HG02885 (cell line): ENCODE results near the gene P2RX4.
"Not testable (repeated sequence)": the region's sequence is repeated elsewhere in the genome, so short reads cannot be mapped to it uniquely, and the experiment has no call there.

Experiments
- ATAC-seq: cut with Tn5 transposase; IDR thresholded peaks from one replicate; pipeline ENCODE4 v1.9.1; 2021; ENCODE audit warnings: mild to moderate bottlenecking; ENCODE audit not compliant: unreplicated experiment, poor library complexity

Gene P2RX4

GRCh38 chr12:121218588-121219352 is 8.8 kb downstream of the P2RX4 start:
- no peak for ATAC-seq

- ATAC-seq: no peak
Measured at GRCh38 chr12:121219353-121219986, 9.5 kb downstream of the P2RX4 start.

- ATAC-seq: no peak
Measured at GRCh38 chr12:121222847-121223246, 12.9 kb downstream of the P2RX4 start.

- ATAC-seq: no peak
Measured at GRCh38 chr12:121223292-121224285, 13.7 kb downstream of the P2RX4 start.

- ATAC-seq: no peak
Measured at GRCh38 chr12:121224591-121224990, 14.7 kb downstream of the P2RX4 start.

GRCh38 chr12:121226399-121226798 is 16.5 kb downstream of the P2RX4 start:
- no peak for ATAC-seq

GRCh38 chr12:121226871-121227270 is 16.9 kb downstream of the P2RX4 start:
- not testable (repeated sequence) for ATAC-seq

- ATAC-seq: peak; percentile 70
Measured at GRCh38 chr12:121227294-121227693, 17.4 kb downstream of the P2RX4 start.

- ATAC-seq: no peak
Measured at GRCh38 chr12:121228919-121229665, 19.2 kb downstream of the P2RX4 start.

- not testable (repeated sequence) for ATAC-seq
Measured at GRCh38 chr12:121229826-121230537, 20.1 kb downstream of the P2RX4 start.

- ATAC-seq: no peak
Measured at GRCh38 chr12:121230538-121230907, 20.6 kb downstream of the P2RX4 start.

- no peak for ATAC-seq
Measured at GRCh38 chr12:121232163-121232562, 22.2 kb downstream of the P2RX4 start.

- ATAC-seq: no peak
Measured at GRCh38 chr12:121232977-121233627, 23.2 kb downstream of the P2RX4 start.

GRCh38 chr12:121233628-121234020 is 23.7 kb downstream of the P2RX4 start:
- no peak for ATAC-seq

- no peak for ATAC-seq
Measured at GRCh38 chr12:121236776-121237175, 26.8 kb downstream of the P2RX4 start.

- ATAC-seq: no peak
Measured at GRCh38 chr12:121237415-121237814, 27.5 kb downstream of the P2RX4 start.

- no peak for ATAC-seq
Measured at GRCh38 chr12:121238086-121238485, 28.2 kb downstream of the P2RX4 start.

- no peak for ATAC-seq
Measured at GRCh38 chr12:121238604-121239350, 28.8 kb downstream of the P2RX4 start.
